Left lung (tissue), 10 donors: Measurements from ENCODE around the gene OR13J1. TPM values are rescaled to one million over a fixed set of nuclear protein-coding genes. Genes with fewer than 3 reads are reported as not detected.
"Not testable (repeated sequence)": the region's sequence is repeated elsewhere in the genome, so short reads cannot be mapped to it uniquely, and the experiment has no call there.

Source experiments
- ATAC-seq: fragments of 200-7000 bp; cut with Tn5 transposase; one replicate; pipeline ENCODE4 v1.9.1; 2020; ENCODE audit warnings: moderate library complexity
- DNase-seq, 4 donors: peaks; one replicate each; pipeline ENCODE4 v3.0.0-alpha.2; 2013 to 2020
- H3K27ac ChIP-seq, 2 donors: fragments of 200-600 bp; sonication (generic) in 1 of 2; one replicate each; pipeline versions ENCODE4 v1.5.0 to v1.8.0; 2020 to 2021
- H3K27me3 ChIP-seq, 2 donors: fragments of 200-600 bp; sonication (generic) in 1 of 2; one replicate each; pipeline versions ENCODE4 v1.5.0 to v1.8.0; 2020 to 2021
- H3K36me3 ChIP-seq, 2 donors: fragments of 200-600 bp; sonication (generic) in 1 of 2; one replicate each; pipeline versions ENCODE4 v1.5.0 to v1.8.0; 2020 to 2021
- H3K4me1 ChIP-seq, 2 donors: fragments of 200-600 bp; one replicate each; pipeline ENCODE4 v1.8.0; 2021
- H3K4me3 ChIP-seq, 2 donors: fragments of 200-600 bp; sonication (generic) in 1 of 2; one replicate each; pipeline versions ENCODE4 v1.5.0 to v1.8.0; 2020 to 2021; ENCODE audit warnings: mild to moderate bottlenecking in 1 of 2
- H3K9me3 ChIP-seq, 2 donors: fragments of 200-600 bp; sonication (generic) in 1 of 2; one replicate each; pipeline versions ENCODE4 v1.5.0 to v1.8.0; 2020 to 2021
- intact Hi-C, 2 donors: fragments of 100-400 bp; cut with DNase I; formaldehyde crosslinking; loops; one replicate each; pipeline versions ENCODE4 v1.11.2 to v1.14.2; 2022
- polyA plus RNA-seq, 6 donors: library from polyadenylated mRNA; unstranded; fragments of 120-200 nt; gene quantifications; one replicate each; pipeline ENCODE4 v1.2.1, GENCODE V29; 2013; ENCODE audit not compliant: insufficient read length in 6 of 6
- total RNA-seq, 2 donors: library from RNA; stranded (reverse); fragmentation: NEBNext Ultra II Directional; extraction: Animal tissue kit (Norgen Biotek cat#: 25700); gene quantifications; one replicate each; pipeline ENCODE4 v1.2.1, GENCODE V29; 2021
- TF ChIP-seq, protein P1 (sequence below), 2 donors: fragments of 200-600 bp; sonication (generic) in 1 of 2; IDR thresholded peaks; one replicate each; pipeline versions ENCODE4 v1.5.0 to v1.8.0; 2021; ENCODE audit warnings: antibody characterized with exemption in 2 of 2
- donor health status: DM: no; HTN: yes; CAD: no.
- donor health status: DM: no; HTN: no; CAD: no.

Gene OR13J1
- total and polyA plus RNA-seq, 8 donors = 0.10 TPM; not detected in 7

DNA sequence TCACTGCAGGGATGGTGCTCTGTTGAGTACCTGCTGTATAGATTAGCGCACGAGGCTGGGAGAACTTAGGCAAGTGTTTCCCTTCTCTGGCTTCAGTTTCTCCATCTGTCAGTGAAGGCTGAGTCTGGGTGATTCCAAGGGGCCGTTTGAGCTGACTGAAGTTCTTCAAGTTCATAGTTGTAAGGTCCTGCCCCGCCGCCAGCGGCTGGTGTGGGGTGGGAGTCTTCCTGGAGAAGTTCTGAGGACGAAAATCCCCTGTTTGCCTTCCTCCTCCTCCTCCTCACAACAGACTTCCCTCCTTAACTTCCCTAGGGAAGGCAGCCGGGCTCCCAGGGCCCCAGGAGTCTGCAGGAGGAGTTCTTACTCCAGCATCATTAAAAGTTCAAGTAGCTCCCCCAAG is 34.1 kb upstream of the OR13J1 start:
- Histone ChIP-seq H3K4me1 (peaks cover 48 to 56% of the 10 kb centered on the region in 2 donors), H3K27ac (peak overlapping the region in 1 of 2 donors; percentile 91), H3K4me3 (no peak overlapping the region), H3K27me3 (peaks cover 0 to 6% of the 10 kb centered on the region in 2 donors), H3K36me3 (no peaks in the 10 kb centered on the region), H3K9me3 (no peaks in the 10 kb centered on the region)
- no peak for DNase-seq
- ATAC-seq = no peak
- TF ChIP-seq, protein P1, sequence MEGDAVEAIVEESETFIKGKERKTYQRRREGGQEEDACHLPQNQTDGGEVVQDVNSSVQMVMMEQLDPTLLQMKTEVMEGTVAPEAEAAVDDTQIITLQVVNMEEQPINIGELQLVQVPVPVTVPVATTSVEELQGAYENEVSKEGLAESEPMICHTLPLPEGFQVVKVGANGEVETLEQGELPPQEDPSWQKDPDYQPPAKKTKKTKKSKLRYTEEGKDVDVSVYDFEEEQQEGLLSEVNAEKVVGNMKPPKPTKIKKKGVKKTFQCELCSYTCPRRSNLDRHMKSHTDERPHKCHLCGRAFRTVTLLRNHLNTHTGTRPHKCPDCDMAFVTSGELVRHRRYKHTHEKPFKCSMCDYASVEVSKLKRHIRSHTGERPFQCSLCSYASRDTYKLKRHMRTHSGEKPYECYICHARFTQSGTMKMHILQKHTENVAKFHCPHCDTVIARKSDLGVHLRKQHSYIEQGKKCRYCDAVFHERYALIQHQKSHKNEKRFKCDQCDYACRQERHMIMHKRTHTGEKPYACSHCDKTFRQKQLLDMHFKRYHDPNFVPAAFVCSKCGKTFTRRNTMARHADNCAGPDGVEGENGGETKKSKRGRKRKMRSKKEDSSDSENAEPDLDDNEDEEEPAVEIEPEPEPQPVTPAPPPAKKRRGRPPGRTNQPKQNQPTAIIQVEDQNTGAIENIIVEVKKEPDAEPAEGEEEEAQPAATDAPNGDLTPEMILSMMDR (IDR thresholded peaks at IDR 0.05) = no peak
- intact Hi-C loops = no loop called here

DNA sequence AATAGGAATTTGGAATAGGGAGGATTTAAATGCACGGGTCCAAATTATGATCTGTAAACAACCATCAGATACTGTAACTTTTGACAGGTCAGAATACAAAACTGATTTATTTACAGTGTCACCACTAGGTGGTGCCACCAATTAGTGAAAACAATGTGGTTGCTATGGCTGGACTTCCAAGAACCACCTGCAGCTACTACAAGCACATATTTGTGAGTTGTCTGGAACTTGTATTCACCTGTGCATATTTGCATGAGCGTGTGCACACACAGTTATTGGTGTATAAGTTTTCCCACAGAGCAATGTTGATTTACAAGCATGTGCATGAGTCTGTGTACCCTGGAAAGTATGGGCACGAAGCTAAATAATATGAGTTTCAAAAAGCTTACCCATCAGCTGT is 32.8 kb upstream of the OR13J1 start:
- Histone ChIP-seq H3K4me3 (no peak overlapping the region), H3K27ac (no peak overlapping the region), H3K27me3 (peaks cover 0 to 6% of the 10 kb centered on the region in 2 donors), H3K36me3 (no peaks in the 10 kb centered on the region), H3K4me1 (peaks cover 35 to 43% of the 10 kb centered on the region in 2 donors), H3K9me3 (no peaks in the 10 kb centered on the region)
- intact Hi-C loops = no loop called here
- TF ChIP-seq, protein P1 (IDR thresholded peaks at IDR 0.05) = peak; percentile 61 to 86
- ATAC-seq (peak; percentile 16), DNase-seq (peak in 2 of 4 donors; percentile 44 to 73)

DNA sequence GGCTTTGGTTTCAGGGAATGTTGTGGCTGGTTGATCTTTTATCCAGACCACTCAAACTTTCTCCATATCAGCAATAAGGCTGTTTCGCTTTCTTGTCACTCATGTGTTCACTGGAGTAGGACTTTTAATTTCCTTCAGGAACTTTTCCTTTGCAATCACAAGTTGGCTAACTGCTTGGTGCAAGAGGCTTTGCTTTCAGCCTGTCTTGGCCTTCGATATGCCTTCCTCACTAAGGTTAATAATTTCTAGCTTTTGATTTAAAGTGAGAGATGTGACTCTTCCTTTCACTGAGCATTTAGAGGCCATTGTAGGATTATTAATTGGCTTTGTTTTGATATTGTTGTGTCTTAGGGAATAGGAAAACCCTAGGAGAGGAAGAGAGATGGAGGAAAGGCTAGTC is 28.8 kb upstream of the OR13J1 start:
- H3K4me3 ChIP-seq = no peak overlapping the region
- H3K36me3 ChIP-seq = no peaks in the 10 kb centered on the region
- DNase-seq (no peak), ATAC-seq (no peak)
- TF ChIP-seq, protein P1 (IDR thresholded peaks at IDR 0.05) = no peak
- no peak overlapping the region for H3K27ac ChIP-seq
- H3K4me1 ChIP-seq = peaks cover 0 to 7% of the 10 kb centered on the region in 2 donors
- no peaks in the 10 kb centered on the region for H3K9me3 ChIP-seq
- intact Hi-C loops = no loop called here
- peaks cover 0 to 6% of the 10 kb centered on the region in 2 donors for H3K27me3 ChIP-seq

DNA sequence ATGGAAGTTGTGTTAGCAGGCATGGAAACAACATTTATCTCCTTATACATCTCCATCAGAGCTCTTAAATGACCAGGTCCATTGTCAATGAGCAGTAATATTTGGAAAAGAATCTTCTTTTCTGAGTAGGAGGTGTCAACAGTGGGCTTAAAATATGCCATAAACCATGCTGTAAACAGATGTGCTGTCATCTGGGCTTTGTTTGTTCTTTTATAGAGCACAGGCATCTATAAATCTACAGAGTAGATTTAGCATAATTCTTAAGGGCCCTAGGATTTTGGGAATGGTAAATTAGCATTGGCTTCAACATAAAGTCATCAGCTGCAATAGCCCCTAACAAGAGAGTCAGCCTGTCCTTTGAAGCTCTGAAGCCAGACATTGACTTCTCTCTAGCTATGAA is 28.1 kb upstream of the OR13J1 start:
- TF ChIP-seq, protein P1 (IDR thresholded peaks at IDR 0.05) = no peak
- ATAC-seq = no peak
- DNase-seq = no peak
- intact Hi-C loops = no loop called here
- Histone ChIP-seq H3K36me3 (no peaks in the 10 kb centered on the region), H3K27me3 (peaks cover 0 to 6% of the 10 kb centered on the region in 2 donors), H3K4me3 (no peak overlapping the region), H3K4me1 (peaks cover 0 to 6% of the 10 kb centered on the region in 2 donors), H3K9me3 (no peaks in the 10 kb centered on the region), H3K27ac (no peak overlapping the region)

DNA sequence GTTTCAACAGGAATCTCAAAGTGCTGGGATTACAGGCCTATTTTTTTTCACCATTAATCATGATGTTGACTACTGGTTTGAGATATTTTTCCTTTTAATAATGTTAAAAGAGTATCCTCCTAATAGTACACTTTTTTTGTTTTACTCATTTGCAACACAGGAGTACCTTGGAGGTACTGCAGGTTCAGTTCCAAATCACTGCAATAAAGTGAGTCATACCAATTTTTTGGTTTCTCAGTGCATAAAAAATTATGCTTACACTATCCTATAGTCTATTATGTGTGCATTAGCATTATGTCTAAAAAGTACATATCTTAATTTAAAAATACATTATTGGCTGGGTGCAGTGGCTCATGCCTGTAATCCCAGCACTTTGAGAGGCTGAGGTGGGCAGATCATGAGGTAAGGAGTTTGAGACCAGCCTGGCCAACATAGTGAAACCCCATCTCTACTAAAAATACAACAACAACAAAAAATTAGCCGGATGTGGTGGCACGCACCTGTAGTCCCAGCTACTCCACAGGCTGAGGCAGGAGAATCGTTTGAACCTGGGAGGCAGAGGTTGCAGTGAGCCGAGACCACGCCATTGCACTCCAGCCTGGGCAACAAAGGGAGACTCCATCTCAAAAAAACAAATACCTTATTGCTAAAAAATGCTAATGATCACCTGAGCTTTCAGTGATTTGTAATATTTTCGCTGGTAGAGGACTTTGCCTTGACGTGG is 27.3 kb upstream of the OR13J1 start:
- H3K9me3 ChIP-seq, H3K4me3 ChIP-seq, DNase-seq, intact Hi-C loops, H3K27me3 ChIP-seq, ATAC-seq, H3K36me3 ChIP-seq, H3K4me1 ChIP-seq, H3K27ac ChIP-seq: not testable (repeated sequence)

DNA sequence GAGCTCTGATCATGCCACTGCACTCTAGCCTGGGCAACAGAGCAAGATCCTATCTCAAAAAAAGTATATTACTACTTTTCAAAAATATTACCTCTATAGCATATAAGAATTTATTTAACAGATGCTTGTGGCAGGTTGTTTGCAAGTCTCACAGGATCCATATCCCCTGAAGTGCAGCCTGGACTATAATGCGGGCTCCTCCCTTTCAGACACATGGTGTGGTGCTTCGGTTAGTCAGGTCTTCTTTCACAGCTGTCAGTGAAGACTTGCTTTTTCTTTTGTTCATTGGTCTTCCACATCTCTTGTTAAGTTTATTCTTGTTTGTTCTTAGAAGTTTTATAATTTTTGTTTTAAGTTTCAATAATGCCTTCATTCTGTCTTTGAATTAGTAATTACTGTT is 26.4 kb upstream of the OR13J1 start:
- Histone ChIP-seq H3K9me3 (no peaks in the 10 kb centered on the region), H3K4me1 (no peaks in the 10 kb centered on the region), H3K36me3 (no peaks in the 10 kb centered on the region), H3K27ac (no peak overlapping the region), H3K4me3 (no peak overlapping the region), H3K27me3 (peaks cover 0 to 5% of the 10 kb centered on the region in 2 donors)
- intact Hi-C loops = no loop called here
- ATAC-seq (no peak), DNase-seq (no peak)
- TF ChIP-seq, protein P1 (IDR thresholded peaks at IDR 0.05) = no peak
